Natural killer cell (primary cell): ENCODE results near the gene DHRS7. TPM values are rescaled to one million over a fixed set of nuclear protein-coding genes. Genes with fewer than 3 reads are reported as not detected.

Experiments
- ATAC-seq, 3 donors: fragments of 150-1000 bp in 2 of 3; fragments of 200-7000 bp in 1 of 3; cut with Tn5 transposase; 1 replicate in 1 of 3; 2 replicates in 2 of 3; pipeline ENCODE4 v1.10.0; 2021; ENCODE audit warnings: mild to moderate bottlenecking in 2 of 3, moderate library complexity in 2 of 3
- DNase-seq, 2 donors: peaks; one replicate each; pipeline versions ENCODE4 v3.0.0 to v3.0.0-alpha.2; 2013 to 2021; ENCODE audit warnings: mixed read lengths in 1 of 2
- H3K27ac ChIP-seq: one replicate; pipeline ENCODE4 v1.5.1; 2013; ENCODE audit warnings: mild to moderate bottlenecking, low read length
- H3K27me3 ChIP-seq: one replicate; pipeline ENCODE4 v1.6.1; 2013; ENCODE audit warnings: low read length; ENCODE audit not compliant: control insufficient read depth, insufficient read depth
- H3K36me3 ChIP-seq: one replicate; pipeline ENCODE4 v1.6.1; 2013; ENCODE audit warnings: low read length; ENCODE audit not compliant: control insufficient read depth, insufficient read depth
- H3K4me1 ChIP-seq: one replicate; pipeline ENCODE4 v1.6.1; 2013; ENCODE audit warnings: low read length; ENCODE audit not compliant: control insufficient read depth, insufficient read depth
- H3K4me3 ChIP-seq: one replicate; pipeline ENCODE4 v1.5.1; 2013; ENCODE audit warnings: low read length
- H3K9me3 ChIP-seq: one replicate; pipeline ENCODE4 v1.6.1; 2013; ENCODE audit warnings: low read length; ENCODE audit not compliant: control insufficient read depth, insufficient read depth
- H3K27ac Mint-ChIP-seq, 2 donors: one replicate each; pipeline ENCODE4 v1.8.0; 2022; ENCODE audit warnings: mild to moderate bottlenecking in 2 of 2, mixed read lengths in 2 of 2, moderate library complexity in 1 of 2
- H3K27me3 Mint-ChIP-seq, 2 donors: one replicate each; pipeline ENCODE4 v1.8.0; 2022; ENCODE audit warnings: low read depth in 2 of 2, mixed read lengths in 2 of 2
- H3K36me3 Mint-ChIP-seq: one replicate; pipeline ENCODE4 v1.8.0; 2022; ENCODE audit warnings: mixed read lengths
- H3K4me1 Mint-ChIP-seq, 2 donors: one replicate each; pipeline ENCODE4 v1.8.0; 2022; ENCODE audit warnings: mixed read lengths in 2 of 2
- H3K4me3 Mint-ChIP-seq: one replicate; pipeline ENCODE4 v1.8.0; 2022; ENCODE audit warnings: mild to moderate bottlenecking, moderate library complexity, mixed read lengths
- H3K9me3 Mint-ChIP-seq, 2 donors: one replicate each; pipeline ENCODE4 v1.8.0; 2022; ENCODE audit warnings: mixed read lengths in 2 of 2
- CTCF ChIP-seq: fragments of 200-600 bp; IDR thresholded peaks from one replicate; pipeline ENCODE4 v1.8.0; 2022; ENCODE audit warnings: antibody characterized with exemption
- WGBS: methylation state at CpG from one replicate; pipeline ENCODE4 v1.1.7; 2013; ENCODE audit warnings: missing lambda C conversion rate; ENCODE audit not compliant: insufficient coverage; 5-methylcytosine and 5-hydroxymethylcytosine counted together
- intact Hi-C: fragments of 100-400 bp; cut with micrococcal nuclease; formaldehyde crosslinking; loops from one replicate; pipeline ENCODE4 v1.14.2; 2022
- total RNA-seq, 4 donors: library from RNA; stranded (reverse); fragments of 120-200 nt in 1 of 4; gene quantifications; one replicate each; pipeline versions ENCODE4 v1.2.3 to v1.2.4, GENCODE V29; 2013 to 2022

DHRS7 gene
- total RNA-seq, 3 donors from 2014 or later (not counting 1 experiment from before 2014, with no cell fraction given) = 115 to 139 (median 126) TPM

GRCh38 chr14:60095231-60095630, 70.0 kb downstream of the DHRS7 start:
- H3K36me3 ChIP-seq = peaks cover 12% of the 10 kb centered on the region
- H3K27me3 Mint-ChIP-seq = peaks cover 0 to 5% of the 10 kb centered on the region in 2 donors
- TF ChIP-seq CTCF = no peak
- ATAC-seq (no peak), DNase-seq (peak in 1 of 2 donors; percentile 41)
- intact Hi-C loops = no loop called here
- H3K27ac ChIP-seq = no peak overlapping the region
- no peaks in the 10 kb centered on the region for H3K9me3 ChIP-seq
- H3K4me3 Mint-ChIP-seq = peak overlapping the region; percentile 92
- no peaks in the 10 kb centered on the region for H3K9me3 Mint-ChIP-seq
- peaks cover 64 to 72% of the 10 kb centered on the region in 2 donors for H3K4me1 Mint-ChIP-seq
- H3K4me3 ChIP-seq = no peak overlapping the region
- H3K36me3 Mint-ChIP-seq = no peaks in the 10 kb centered on the region
- peak overlapping the region; percentile 94 to 96 for H3K27ac Mint-ChIP-seq
- H3K27me3 ChIP-seq = no peaks in the 10 kb centered on the region
- peaks cover 24% of the 10 kb centered on the region for H3K4me1 ChIP-seq

DNA sequence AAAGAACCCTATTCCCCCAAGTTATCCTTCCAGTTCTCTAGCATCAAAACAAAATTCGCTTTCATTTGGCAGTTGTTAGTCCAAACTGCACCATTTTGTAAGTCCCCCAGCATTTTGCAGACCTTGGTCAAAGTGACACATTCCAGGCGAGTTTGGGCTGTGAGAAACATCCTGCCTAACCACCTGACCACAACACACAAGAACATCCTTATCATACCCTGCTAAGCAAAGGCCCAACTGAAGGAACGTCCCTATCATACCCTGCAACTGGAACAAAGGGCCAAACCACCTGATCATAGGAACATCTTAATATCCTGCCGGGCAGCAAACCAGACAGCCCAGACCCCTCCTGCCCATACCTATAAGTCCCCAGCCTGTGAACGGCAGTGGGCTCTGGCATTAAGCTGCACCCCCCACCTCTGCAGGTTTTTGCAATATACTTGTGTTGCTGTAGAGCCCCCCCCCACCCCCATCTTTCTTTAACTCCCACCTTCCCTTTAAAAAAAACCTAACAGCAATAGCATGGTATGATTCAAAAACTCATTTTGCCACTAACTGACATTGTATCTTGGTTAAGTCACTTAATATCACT, 70.8 kb downstream of the DHRS7 start:
- H3K4me1 Mint-ChIP-seq = peaks cover 58 to 65% of the 10 kb centered on the region in 2 donors
- H3K4me3 ChIP-seq = no peak overlapping the region
- DNase-seq = peak; percentile 20 to 36

More for the DNA sequence above, 70.8 kb downstream of the DHRS7 start:
- TF ChIP-seq CTCF = no peak
- intact Hi-C loops = loop anchor here (5.0 kb wide), 1 partner anchor 612 kb away; the partner anchor contains the start of genes JKAMP and L3HYPDH
- WGBS = 35% methylated on average over 5 of the region's 5 CpGs
- Histone ChIP-seq H3K9me3 (no peaks in the 10 kb centered on the region), H3K36me3 (peaks cover 12% of the 10 kb centered on the region), H3K27me3 (no peaks in the 10 kb centered on the region), H3K4me1 (peaks cover 19% of the 10 kb centered on the region), H3K27ac (peak overlapping the region; percentile 39)
- ATAC-seq = no peak
- Mint-ChIP-seq H3K27ac (peak overlapping the region; percentile 94 to 96), H3K9me3 (no peaks in the 10 kb centered on the region), H3K4me3 (peak overlapping the region; percentile 92), H3K27me3 (peaks cover 0 to 9% of the 10 kb centered on the region in 2 donors), H3K36me3 (no peaks in the 10 kb centered on the region)

Other genes with a start within 250 kb of the DHRS7 start
- gene LRRC9, start 245.3 kb downstream of the DHRS7 start, total RNA-seq = not detected
- gene PCNX4, start 73.5 kb downstream of the DHRS7 start, total RNA-seq = 10 to 100 TPM; 51.7 to 78.3 (median 58.3) TPM
- gene PPM1A, start 83.8 kb upstream of the DHRS7 start, total RNA-seq = 100 to 1,000 TPM; 118 to 126 (median 119) TPM